Tibial artery (tissue), 4 donors: ENCODE measurements around the gene NEDD4L.

ENCODE experiments used
- DNase-seq, 2 donors: peaks; one replicate each; pipeline ENCODE4 v3.0.0-alpha.2; 2019
- H3K27ac ChIP-seq, 2 donors: fragments of 200-600 bp; sonication (generic) in 1 of 2; 1 replicate in 1 of 2; 2 replicates in 1 of 2; pipeline ENCODE4 v1.5.1; 2018 to 2019; ENCODE audit warnings: mild to moderate bottlenecking in 1 of 2
- H3K27me3 ChIP-seq, 2 donors: fragments of 200-600 bp; sonication (generic) in 1 of 2; one replicate each; pipeline versions ENCODE4 v1.5.1 to v1.6.0; 2016 to 2019
- H3K36me3 ChIP-seq, 3 donors: fragments of 200-600 bp; sonication (generic) in 2 of 3; one replicate each; pipeline ENCODE4 v1.5.1; 2016 to 2019; ENCODE audit warnings: mild to moderate bottlenecking in 2 of 3
- H3K4me1 ChIP-seq, 4 donors: fragments of 200-600 bp; sonication (generic) in 2 of 4; 1 replicate in 3 of 4; 2 replicates in 1 of 4; pipeline ENCODE4 v1.5.1; 2016 to 2019
- H3K4me3 ChIP-seq, 2 donors: fragments of 200-600 bp; sonication (generic) in 1 of 2; 1 replicate in 1 of 2; 2 replicates in 1 of 2; pipeline ENCODE4 v1.5.1; 2018 to 2019; ENCODE audit warnings: mild to moderate bottlenecking in 2 of 2
- H3K9me3 ChIP-seq, 3 donors: fragments of 200-600 bp; sonication (generic) in 1 of 3; one replicate each; pipeline ENCODE4 v1.5.1; 2016 to 2019
- CTCF ChIP-seq, 2 experiments: fragments of 200-600 bp in 1 of 2; fragments of 450-650 bp in 1 of 2; IDR thresholded peaks; one replicate each; pipeline ENCODE4 v1.5.1; 2017 to 2019; ENCODE audit warnings: antibody characterized with exemption in 2 of 2, mild to moderate bottlenecking in 1 of 2, moderate library complexity in 1 of 2
- intact Hi-C: fragments of 100-400 bp; cut with DNase I; formaldehyde crosslinking; loops from one replicate; pipeline ENCODE4 v1.15.0; 2023; ENCODE audit warnings: low total_unique reads

The NEDD4L gene

GRCh38 chr18:58098706-58099105 is 54.7 kb downstream of the NEDD4L start:
- intact Hi-C loops: no loop called here
- Histone ChIP-seq H3K4me1 (no peaks in the 10 kb centered on the region), H3K4me3 (no peak overlapping the region), H3K36me3 (no peaks in the 10 kb centered on the region), H3K27ac (no peak overlapping the region), H3K27me3 (no peaks in the 10 kb centered on the region), H3K9me3 (no peaks in the 10 kb centered on the region)
- no peak for TF ChIP-seq CTCF (IDR thresholded peaks at IDR 0.05)
- no peak for DNase-seq

GRCh38 chr18:58100154-58100553 is 56.1 kb downstream of the NEDD4L start:
- no peak for TF ChIP-seq CTCF (IDR thresholded peaks at IDR 0.05)
- H3K36me3 ChIP-seq: no peaks in the 10 kb centered on the region
- H3K4me1 ChIP-seq: no peaks in the 10 kb centered on the region
- no peak overlapping the region for H3K27ac ChIP-seq
- no peak for DNase-seq
- no peaks in the 10 kb centered on the region for H3K9me3 ChIP-seq
- no peak overlapping the region for H3K4me3 ChIP-seq
- intact Hi-C loops: no loop called here
- H3K27me3 ChIP-seq: no peaks in the 10 kb centered on the region

GRCh38 chr18:58101291-58101794 is 57.3 kb downstream of the NEDD4L start:
- Histone ChIP-seq H3K4me3 (no peak overlapping the region), H3K27ac (no peak overlapping the region), H3K36me3 (no peaks in the 10 kb centered on the region), H3K4me1 (no peaks in the 10 kb centered on the region), H3K9me3 (no peaks in the 10 kb centered on the region), H3K27me3 (no peaks in the 10 kb centered on the region)
- intact Hi-C loops: no loop called here
- TF ChIP-seq CTCF (IDR thresholded peaks at IDR 0.05): no peak
- DNase-seq: no peak

- Histone ChIP-seq H3K4me3 (no peak overlapping the region), H3K9me3 (no peaks in the 10 kb centered on the region), H3K4me1 (no peaks in the 10 kb centered on the region), H3K36me3 (no peaks in the 10 kb centered on the region), H3K27ac (no peak overlapping the region), H3K27me3 (no peaks in the 10 kb centered on the region)
- intact Hi-C loops: no loop called here
- TF ChIP-seq CTCF (IDR thresholded peaks at IDR 0.05): no peak
- no peak for DNase-seq
Observed at GRCh38 chr18:58102018-58102417, 58.0 kb downstream of the NEDD4L start.

GRCh38 chr18:58102875-58103274 is 58.8 kb downstream of the NEDD4L start:
- TF ChIP-seq CTCF (IDR thresholded peaks at IDR 0.05): no peak
- intact Hi-C loops: no loop called here
- DNase-seq: no peak
- Histone ChIP-seq H3K36me3 (no peaks in the 10 kb centered on the region), H3K27me3 (no peaks in the 10 kb centered on the region), H3K27ac (no peak overlapping the region), H3K4me1 (no peaks in the 10 kb centered on the region), H3K9me3 (no peaks in the 10 kb centered on the region), H3K4me3 (no peak overlapping the region)
